Measurements from ENCODE around the gene FRMPD4. TPM values are rescaled to one million over a fixed set of nuclear protein-coding genes. Genes with fewer than 3 reads are reported as not detected.
"Not testable (repeated sequence)": the region's sequence is repeated elsewhere in the genome, so short reads cannot be mapped to it uniquely, and the experiment has no call there.

The FRMPD4 gene
- total and polyA plus RNA-seq, 5 donors = 0.33 to 2.1 (median 0.43) TPM

- DNase-seq (no peak), ATAC-seq (no peak)
- H3K27ac ChIP-seq (ENCODE audit: low read length) = no peak overlapping the region
- no peaks in the 10 kb centered on the region for H3K9me3 ChIP-seq (ENCODE audit: control insufficient read depth, low read length)
- H3K4me3 ChIP-seq (ENCODE audit: low read length) = no peak overlapping the region
- no peaks in the 10 kb centered on the region for H3K27me3 ChIP-seq (ENCODE audit: control insufficient read depth, insufficient read depth)
- intact Hi-C loops (cut with DNase I) = no loop called here
- no peaks in the 10 kb centered on the region for H3K4me1 ChIP-seq (ENCODE audit: control insufficient read depth, insufficient read depth, low read length)
- 92% methylated on average over 4 of the region's 4 CpGs for WGBS
These were observed 11.6 kb downstream of the FRMPD4 start for GRCh38 chrX:12149670-12150407.

- Histone ChIP-seq H3K4me3 (ENCODE audit: low read length) (no peak overlapping the region), H3K9me3 (ENCODE audit: control insufficient read depth, low read length) (no peaks in the 10 kb centered on the region), H3K27me3 (ENCODE audit: control insufficient read depth, insufficient read depth) (no peaks in the 10 kb centered on the region), H3K27ac (ENCODE audit: low read length) (no peak overlapping the region), H3K4me1 (ENCODE audit: control insufficient read depth, insufficient read depth, low read length) (no peaks in the 10 kb centered on the region)
- DNase-seq (no peak), ATAC-seq (no peak)
- 82% methylated on average over 4 of the region's 4 CpGs for WGBS
- intact Hi-C loops (cut with DNase I) = no loop called here
These were observed 15.0 kb downstream of the FRMPD4 start for GRCh38 chrX:12153317-12153716.

GRCh38 chrX:12153741-12154140 is 15.5 kb downstream of the FRMPD4 start:
- WGBS = 21% methylated on average over 1 of the region's 1 CpG
- DNase-seq = no peak
- Histone ChIP-seq H3K4me1 (ENCODE audit: control insufficient read depth, insufficient read depth, low read length) (no peaks in the 10 kb centered on the region), H3K27ac (ENCODE audit: low read length) (no peak overlapping the region), H3K4me3 (ENCODE audit: low read length) (no peak overlapping the region), H3K27me3 (ENCODE audit: control insufficient read depth, insufficient read depth) (no peaks in the 10 kb centered on the region), H3K9me3 (ENCODE audit: control insufficient read depth, low read length) (no peaks in the 10 kb centered on the region)
- intact Hi-C loops (cut with DNase I) = no loop called here
- ATAC-seq = no peak

- intact Hi-C loops (cut with DNase I) = no loop called here
- Histone ChIP-seq H3K9me3 (ENCODE audit: control insufficient read depth, low read length) (no peaks in the 10 kb centered on the region), H3K27me3 (ENCODE audit: control insufficient read depth, insufficient read depth) (no peaks in the 10 kb centered on the region), H3K4me1 (ENCODE audit: control insufficient read depth, insufficient read depth, low read length) (no peaks in the 10 kb centered on the region), H3K27ac (ENCODE audit: low read length) (no peak overlapping the region), H3K4me3 (ENCODE audit: low read length) (no peak overlapping the region)
- 45% methylated on average over 4 of the region's 4 CpGs for WGBS
- no peak for DNase-seq
- no peak for ATAC-seq
These were observed 21.5 kb downstream of the FRMPD4 start for GRCh38 chrX:12159799-12160198.

GRCh38 chrX:12162420-12162819 is 24.1 kb downstream of the FRMPD4 start:
- intact Hi-C loops (cut with DNase I) = no loop called here
- no peaks in the 10 kb centered on the region for H3K9me3 ChIP-seq (ENCODE audit: control insufficient read depth, low read length)
- H3K4me3 ChIP-seq (ENCODE audit: low read length) = no peak overlapping the region
- DNase-seq = no peak
- H3K4me1 ChIP-seq (ENCODE audit: control insufficient read depth, insufficient read depth, low read length) = no peaks in the 10 kb centered on the region
- H3K27me3 ChIP-seq (ENCODE audit: control insufficient read depth, insufficient read depth) = no peaks in the 10 kb centered on the region
- ATAC-seq = no peak
- no peak overlapping the region for H3K27ac ChIP-seq (ENCODE audit: low read length)
- WGBS = 98% methylated on average over 2 of the region's 2 CpGs

GRCh38 chrX:12164180-12164579 is 25.9 kb downstream of the FRMPD4 start:
- H3K9me3 ChIP-seq (ENCODE audit: control insufficient read depth, low read length); intact Hi-C loops (cut with DNase I); H3K4me3 ChIP-seq (ENCODE audit: low read length); H3K27me3 ChIP-seq (ENCODE audit: control insufficient read depth, insufficient read depth); ATAC-seq; H3K27ac ChIP-seq (ENCODE audit: low read length); H3K4me1 ChIP-seq (ENCODE audit: control insufficient read depth, insufficient read depth, low read length); DNase-seq: not testable (repeated sequence)
- WGBS = 93% methylated on average over 3 of the region's 3 CpGs

- WGBS = 86% methylated on average over 3 of the region's 3 CpGs
- no peak for DNase-seq
These were observed 32.5 kb downstream of the FRMPD4 start for GRCh38 chrX:12170755-12171154.

GRCh38 chrX:12174358-12174757 is 36.1 kb downstream of the FRMPD4 start:
- intact Hi-C loops (cut with DNase I) = no loop called here
- 58% methylated on average over 2 of the region's 2 CpGs for WGBS

More at GRCh38 chrX:12170755-12171154, 32.5 kb downstream of the FRMPD4 start:
- Histone ChIP-seq H3K27me3 (ENCODE audit: control insufficient read depth, insufficient read depth) (no peaks in the 10 kb centered on the region), H3K4me3 (ENCODE audit: low read length) (no peak overlapping the region), H3K9me3 (ENCODE audit: control insufficient read depth, low read length) (no peaks in the 10 kb centered on the region), H3K4me1 (ENCODE audit: control insufficient read depth, insufficient read depth, low read length) (no peaks in the 10 kb centered on the region), H3K27ac (ENCODE audit: low read length) (no peak overlapping the region)
- intact Hi-C loops (cut with DNase I) = no loop called here
- no peak for ATAC-seq

GRCh38 chrX:12197030-12197429 is 58.8 kb downstream of the FRMPD4 start:
- Histone ChIP-seq H3K4me1 (ENCODE audit: control insufficient read depth, insufficient read depth, low read length) (no peaks in the 10 kb centered on the region), H3K27ac (ENCODE audit: low read length) (no peak overlapping the region), H3K27me3 (ENCODE audit: control insufficient read depth, insufficient read depth) (no peaks in the 10 kb centered on the region), H3K9me3 (ENCODE audit: control insufficient read depth, low read length) (no peaks in the 10 kb centered on the region), H3K4me3 (ENCODE audit: low read length) (no peak overlapping the region)
- intact Hi-C loops (cut with DNase I) = no loop called here
- WGBS = 87% methylated on average over 2 of the region's 2 CpGs
- DNase-seq = no peak
- ATAC-seq = no peak

More at GRCh38 chrX:12174358-12174757, 36.1 kb downstream of the FRMPD4 start:
- H3K4me1 ChIP-seq (ENCODE audit: control insufficient read depth, insufficient read depth, low read length) = no peaks in the 10 kb centered on the region
- no peak for ATAC-seq
- H3K4me3 ChIP-seq (ENCODE audit: low read length) = no peak overlapping the region
- no peaks in the 10 kb centered on the region for H3K9me3 ChIP-seq (ENCODE audit: control insufficient read depth, low read length)
- DNase-seq = no peak
- no peaks in the 10 kb centered on the region for H3K27me3 ChIP-seq (ENCODE audit: control insufficient read depth, insufficient read depth)
- H3K27ac ChIP-seq (ENCODE audit: low read length) = no peak overlapping the region

- no peak overlapping the region for H3K4me3 ChIP-seq (ENCODE audit: low read length)
- H3K4me1 ChIP-seq (ENCODE audit: control insufficient read depth, insufficient read depth, low read length) = no peaks in the 10 kb centered on the region
- no peaks in the 10 kb centered on the region for H3K27me3 ChIP-seq (ENCODE audit: control insufficient read depth, insufficient read depth)
- no peaks in the 10 kb centered on the region for H3K9me3 ChIP-seq (ENCODE audit: control insufficient read depth, low read length)
- DNase-seq (peak in 1 of 3 donors; percentile 5), ATAC-seq (no peak)
- intact Hi-C loops (cut with DNase I) = no loop called here
- 86% methylated on average over 1 of the region's 1 CpG for WGBS
- no peak overlapping the region for H3K27ac ChIP-seq (ENCODE audit: low read length)
These were observed 68.1 kb downstream of the FRMPD4 start for GRCh38 chrX:12206413-12206812.

GRCh38 chrX:12210196-12210815 is 72.0 kb downstream of the FRMPD4 start:
- Histone ChIP-seq H3K4me3 (ENCODE audit: low read length) (no peak overlapping the region), H3K27me3 (ENCODE audit: control insufficient read depth, insufficient read depth) (no peaks in the 10 kb centered on the region), H3K27ac (ENCODE audit: low read length) (no peak overlapping the region), H3K9me3 (ENCODE audit: control insufficient read depth, low read length) (no peaks in the 10 kb centered on the region), H3K4me1 (ENCODE audit: control insufficient read depth, insufficient read depth, low read length) (no peaks in the 10 kb centered on the region)
- 56% methylated on average over 4 of the region's 4 CpGs for WGBS
- ATAC-seq = peak in 1 of 2 donors; percentile 35
- DNase-seq = peak in 1 of 3 donors; percentile 12
- intact Hi-C loops (cut with DNase I) = no loop called here
